VCaP (cell line): Measurements from ENCODE around the gene IQSEC1.
A peak's percentile ranks its signal among the peaks of the same experiment; 100 is the strongest.

Experiments
- H3K27ac ChIP-seq: fragments of 450-650 bp; 2 replicates; pipeline ENCODE4 v1.5.1; 2017
- CTCF ChIP-seq: fragments of 450-650 bp; conservative IDR thresholded peaks from 2 replicates; pipeline ENCODE4 v1.5.1; 2017; ENCODE audit warnings: mild to moderate bottlenecking, moderate library complexity

The IQSEC1 gene

GRCh38 chr3:12938258-12938711 is 134.9 kb downstream of the IQSEC1 start:
- no peak overlapping the region for H3K27ac ChIP-seq
- no peak for TF ChIP-seq CTCF

- no peak overlapping the region for H3K27ac ChIP-seq
- TF ChIP-seq CTCF, result no peak
These were observed 137.1 kb downstream of the IQSEC1 start for GRCh38 chr3:12935861-12936830.

GRCh38 chr3:12935023-12935860 is 138.0 kb downstream of the IQSEC1 start:
- TF ChIP-seq CTCF, result no peak
- H3K27ac ChIP-seq, result peak overlapping the region; percentile 22; the same call in 1 of the 2 replicates

- peak overlapping the region; percentile 22; the same call in 1 of the 2 replicates for H3K27ac ChIP-seq
- no peak for TF ChIP-seq CTCF
These were observed 138.8 kb downstream of the IQSEC1 start for GRCh38 chr3:12934431-12934830.

GRCh38 chr3:12933901-12934300 is 139.3 kb downstream of the IQSEC1 start:
- peak overlapping the region; percentile 22 for H3K27ac ChIP-seq
- TF ChIP-seq CTCF, result no peak

- peak overlapping the region; percentile 22; the same call in 1 of the 2 replicates for H3K27ac ChIP-seq
These were observed 140.5 kb downstream of the IQSEC1 start for GRCh38 chr3:12932754-12933153.

More at GRCh38 chr3:12932754-12933153, 140.5 kb downstream of the IQSEC1 start:
- TF ChIP-seq CTCF, result no peak
